SK-N-SH treated with all-trans-retinoic acid at 6 μM for 48 hours (cell line): ENCODE measurements around the gene MAST1.

Experiments used
- ARNTL ChIP-seq: fragments of 450-650 bp; formaldehyde crosslinking; IDR thresholded peaks from 2 replicates; pipeline ENCODE4 v1.5.0; 2020; ENCODE audit warnings: low read depth, mild to moderate bottlenecking, moderate library complexity, borderline replicate concordance
- CREB5 ChIP-seq: fragments of 250-450 bp; sonication (Bioruptor Pico); IDR thresholded peaks from 2 replicates; pipeline ENCODE4 v1.5.1; 2020; ENCODE audit warnings: low read depth, mild to moderate bottlenecking, moderate library complexity
- ESRRG ChIP-seq: fragments of 250-450 bp; sonication (Bioruptor Pico); IDR thresholded peaks from 2 replicates; pipeline ENCODE4 v1.6.1; 2021; ENCODE audit warnings: mild to moderate bottlenecking
- OSR1 ChIP-seq: fragments of 250-450 bp; sonication (Bioruptor Pico); IDR thresholded peaks from 2 replicates; pipeline ENCODE4 v1.8.0; 2022; ENCODE audit warnings: moderate library complexity, mild to moderate bottlenecking, inconsistent platforms
- PATZ1 ChIP-seq: fragments of 250-450 bp; sonication (Bioruptor Pico); IDR thresholded peaks from 2 replicates; pipeline ENCODE4 v1.8.0; 2020; ENCODE audit warnings: mild to moderate bottlenecking, moderate library complexity, borderline replicate concordance
- SNAI2 ChIP-seq: fragments of 250-450 bp; sonication (Bioruptor Pico); IDR thresholded peaks from 2 replicates; pipeline ENCODE4 v1.5.0; 2020; ENCODE audit warnings: mild to moderate bottlenecking, moderate library complexity
- TCF4 ChIP-seq: fragments of 250-450 bp; sonication (Bioruptor Pico); IDR thresholded peaks from 2 replicates; pipeline ENCODE4 v1.8.0; 2021; ENCODE audit warnings: mild to moderate bottlenecking, moderate library complexity, borderline replicate concordance
- TSHZ2 ChIP-seq: fragments of 250-450 bp; sonication (Bioruptor Pico); IDR thresholded peaks from 2 replicates; pipeline ENCODE4 v1.5.0; 2020; ENCODE audit warnings: mild to moderate bottlenecking, moderate library complexity
- ZFP3 ChIP-seq: fragments of 250-450 bp; sonication (Bioruptor Pico); IDR thresholded peaks from 2 replicates; pipeline ENCODE4 v1.5.0; 2020; ENCODE audit warnings: mild to moderate bottlenecking, moderate library complexity
- ZFP30 ChIP-seq: fragments of 450-650 bp; formaldehyde crosslinking; IDR thresholded peaks from 2 replicates; pipeline ENCODE4 v1.5.0; 2022; ENCODE audit warnings: mild to moderate bottlenecking, moderate library complexity
- ZNF70 ChIP-seq: fragments of 450-650 bp; formaldehyde crosslinking; IDR thresholded peaks from 2 replicates; pipeline ENCODE4 v1.5.0; 2020; ENCODE audit warnings: mild to moderate bottlenecking, moderate library complexity
- ZNF8 ChIP-seq: fragments of 450-650 bp; formaldehyde crosslinking; IDR thresholded peaks from 2 replicates; pipeline ENCODE4 v1.5.0; 2020; ENCODE audit warnings: mild to moderate bottlenecking, moderate library complexity

GRCh38 chr19:12856653-12857052, 18.3 kb downstream of the MAST1 start:
- no peak for TF ChIP-seq PATZ1 (CRISPR knock-in tag)
- no peak for TF ChIP-seq ZFP30 (CRISPR knock-in tag)
- no peak for TF ChIP-seq ZNF70 (CRISPR knock-in tag)
- TF ChIP-seq TSHZ2 = no peak
- TF ChIP-seq ZFP3 = no peak
- no peak for TF ChIP-seq ESRRG (CRISPR knock-in tag)
- no peak for TF ChIP-seq CREB5
- TF ChIP-seq OSR1 (CRISPR knock-in tag) = no peak
- TF ChIP-seq SNAI2 (CRISPR knock-in tag) = no peak
- TF ChIP-seq ZNF8 (CRISPR knock-in tag) = no peak
- TF ChIP-seq TCF4 = no peak
- TF ChIP-seq ARNTL = no peak
